ENCODE measurements around the gene NLGN1. TPM values are rescaled to one million over a fixed set of nuclear protein-coding genes. Genes with fewer than 3 reads are reported as not detected.
A peak's percentile ranks its signal among the peaks of the same experiment; 100 is the strongest.

The NLGN1 gene
- total RNA-seq, 1 experiment from 2014 or later: 5.2 TPM

DNA sequence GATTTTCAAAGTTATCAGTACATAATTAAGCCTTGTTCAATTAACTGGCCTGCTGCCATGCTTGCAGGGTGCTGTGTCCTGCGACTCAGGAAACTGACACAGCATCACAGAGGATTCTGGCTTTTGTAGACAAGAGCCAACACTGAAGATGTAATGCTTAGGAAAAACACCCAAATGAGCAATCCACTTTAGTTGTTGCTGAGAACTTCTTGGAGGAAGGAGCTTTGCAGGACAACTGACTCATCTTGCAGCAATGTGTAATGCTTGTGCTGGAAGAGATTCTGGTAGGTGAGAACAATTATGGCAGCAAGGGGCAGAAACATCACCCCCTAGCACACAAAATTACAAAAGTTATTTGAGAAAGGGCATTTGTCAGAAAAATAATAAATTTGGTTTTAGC, 67.6 kb downstream of the NLGN1 start:
- H3K23me2 ChIP-seq (ENCODE audit: insufficient read length, low read depth, low read length, poor library complexity, severe bottlenecking): no peaks in the 10 kb centered on the region
- no peaks in the 10 kb centered on the region for H3K79me1 ChIP-seq (ENCODE audit: insufficient read depth, low read depth, low read length, poor library complexity, severe bottlenecking)
- no peak overlapping the region for H3K18ac ChIP-seq (ENCODE audit: insufficient read length, low read depth, low read length)
- H4K8ac ChIP-seq (replicated peaks; ENCODE audit: insufficient read length, low read depth, low read length): no peak overlapping the region
- no peak overlapping the region for H4K5ac ChIP-seq (ENCODE audit: insufficient read length, low read depth, low read length)
- no peak overlapping the region for H4K91ac ChIP-seq (ENCODE audit: insufficient read length, low read depth, low read length)
- no peak overlapping the region for H2AFZ ChIP-seq (ENCODE audit: low read length)
- Mint-ChIP-seq H3K4me3 (no peak overlapping the region; a peak in 1 of 5 replicates), H3K27ac (peak overlapping the region in 1 of 3 experiments; percentile 56; a peak in 1 of 7 replicates), H3K4me1 (peaks cover 0 to 6% of the 10 kb centered on the region in 2 experiments; a peak in 1 of 4 replicates), H3K9me3 (no peaks in the 10 kb centered on the region), H3K27me3 (ENCODE audit: low read depth) (no peaks in the 10 kb centered on the region), H3K36me3 (ENCODE audit: insufficient read depth in 1 of 3, low read depth in 3 of 3) (no peaks in the 10 kb centered on the region)
- H3K9ac ChIP-seq (ENCODE audit: extremely low read depth, insufficient read length, low read length): no peak overlapping the region
- H3K14ac ChIP-seq (ENCODE audit: insufficient read depth, low read length): no peak overlapping the region
- TF ChIP-seq, protein P1, sequence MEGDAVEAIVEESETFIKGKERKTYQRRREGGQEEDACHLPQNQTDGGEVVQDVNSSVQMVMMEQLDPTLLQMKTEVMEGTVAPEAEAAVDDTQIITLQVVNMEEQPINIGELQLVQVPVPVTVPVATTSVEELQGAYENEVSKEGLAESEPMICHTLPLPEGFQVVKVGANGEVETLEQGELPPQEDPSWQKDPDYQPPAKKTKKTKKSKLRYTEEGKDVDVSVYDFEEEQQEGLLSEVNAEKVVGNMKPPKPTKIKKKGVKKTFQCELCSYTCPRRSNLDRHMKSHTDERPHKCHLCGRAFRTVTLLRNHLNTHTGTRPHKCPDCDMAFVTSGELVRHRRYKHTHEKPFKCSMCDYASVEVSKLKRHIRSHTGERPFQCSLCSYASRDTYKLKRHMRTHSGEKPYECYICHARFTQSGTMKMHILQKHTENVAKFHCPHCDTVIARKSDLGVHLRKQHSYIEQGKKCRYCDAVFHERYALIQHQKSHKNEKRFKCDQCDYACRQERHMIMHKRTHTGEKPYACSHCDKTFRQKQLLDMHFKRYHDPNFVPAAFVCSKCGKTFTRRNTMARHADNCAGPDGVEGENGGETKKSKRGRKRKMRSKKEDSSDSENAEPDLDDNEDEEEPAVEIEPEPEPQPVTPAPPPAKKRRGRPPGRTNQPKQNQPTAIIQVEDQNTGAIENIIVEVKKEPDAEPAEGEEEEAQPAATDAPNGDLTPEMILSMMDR (conservative IDR thresholded peaks at IDR 0.05): no peak
- H3K79me2 ChIP-seq (ENCODE audit: insufficient read depth, low read length): no peaks in the 10 kb centered on the region
- no peak overlapping the region for H3T11ph ChIP-seq (ENCODE audit: low read length)
- no peaks in the 10 kb centered on the region; the same call in 1 of the 2 replicates for H3K4me1 ChIP-seq (ENCODE audit: insufficient read depth, low read length)
- no peak overlapping the region for H3K23ac ChIP-seq (ENCODE audit: insufficient read length, low read depth, low read length)
- no peak overlapping the region for H2BK12ac ChIP-seq (ENCODE audit: insufficient read length, low read depth, low read length)
- no peak overlapping the region for H3K4me2 ChIP-seq (ENCODE audit: insufficient read depth, insufficient read length, low read length)
- no peak overlapping the region for H2BK5ac ChIP-seq (ENCODE audit: insufficient read length, low read length)
- no peak overlapping the region for H2BK20ac ChIP-seq (ENCODE audit: low read depth, low read length, poor library complexity, severe bottlenecking)
- no peaks in the 10 kb centered on the region for H3K27me3 ChIP-seq (ENCODE audit: insufficient read depth, low read length)
- H3K56ac ChIP-seq (ENCODE audit: insufficient read length, low read depth, low read length): no peak overlapping the region
- H4K20me1 ChIP-seq (ENCODE audit: control insufficient read depth, insufficient read depth, insufficient read length): no peaks in the 10 kb centered on the region
- no peak overlapping the region for H2BK15ac ChIP-seq (ENCODE audit: low read depth, low read length)
- H3K4ac ChIP-seq (ENCODE audit: low read depth, low read length): no peak overlapping the region
- no CpG with 5 or more reads among the region's 1 CpG for WGBS (ENCODE audit: extremely low coverage, insufficient read length, low lambda C conversion rate)
- no peak overlapping the region for H2BK120ac ChIP-seq (ENCODE audit: low read depth, low read length, poor library complexity, severe bottlenecking)
- peak overlapping the region; percentile 41 for H3K27ac ChIP-seq (ENCODE audit: insufficient read length, low read depth, low read length)
- H2AK5ac ChIP-seq (ENCODE audit: insufficient read length, low read length): no peak overlapping the region
- no peak for DNase-seq
- no peaks in the 10 kb centered on the region for H3K9me3 ChIP-seq (ENCODE audit: control insufficient read depth, low read depth, low read length)

All from H9 (cell line).